ENCODE results near the gene ITIH5. TPM values are rescaled to one million over a fixed set of nuclear protein-coding genes. Genes with fewer than 3 reads are reported as not detected.
A peak's percentile ranks its signal among the peaks of the same experiment; 100 is the strongest.
"Not testable (repeated sequence)": the region's sequence is repeated elsewhere in the genome, so short reads cannot be mapped to it uniquely, and the experiment has no call there.

Gene ITIH5
- total RNA-seq, 1 donor from 2014 or later, result not detected

DNA sequence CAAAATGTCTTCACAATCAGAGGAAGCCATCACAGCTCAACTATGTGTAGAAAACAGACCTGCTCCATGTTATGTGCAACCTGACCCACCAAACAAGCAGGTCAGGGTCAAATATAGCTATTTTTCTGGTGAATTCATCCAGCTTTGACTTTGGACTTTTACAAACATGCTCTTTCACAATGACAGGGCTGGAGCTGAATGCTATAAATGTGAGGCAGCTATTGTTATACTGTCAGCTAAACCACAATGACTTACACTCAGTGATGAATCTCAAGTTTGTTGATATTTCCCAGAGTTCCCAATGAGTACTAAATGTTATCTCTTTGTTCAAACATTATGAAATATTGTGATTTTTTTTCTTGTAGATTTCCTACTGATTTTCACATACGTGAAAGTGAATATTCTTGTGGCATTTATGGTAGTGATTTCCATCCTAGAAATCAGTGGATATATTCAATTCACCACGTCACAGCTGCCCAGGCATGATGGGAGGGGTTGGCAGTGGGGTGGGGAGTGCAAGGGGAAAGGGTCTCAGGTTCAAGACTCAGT, 33.9 kb upstream of the ITIH5 start:
- no peak overlapping the region for H3K4me3 ChIP-seq (ENCODE audit: low read depth, low read length)
- TF ChIP-seq, protein P1, sequence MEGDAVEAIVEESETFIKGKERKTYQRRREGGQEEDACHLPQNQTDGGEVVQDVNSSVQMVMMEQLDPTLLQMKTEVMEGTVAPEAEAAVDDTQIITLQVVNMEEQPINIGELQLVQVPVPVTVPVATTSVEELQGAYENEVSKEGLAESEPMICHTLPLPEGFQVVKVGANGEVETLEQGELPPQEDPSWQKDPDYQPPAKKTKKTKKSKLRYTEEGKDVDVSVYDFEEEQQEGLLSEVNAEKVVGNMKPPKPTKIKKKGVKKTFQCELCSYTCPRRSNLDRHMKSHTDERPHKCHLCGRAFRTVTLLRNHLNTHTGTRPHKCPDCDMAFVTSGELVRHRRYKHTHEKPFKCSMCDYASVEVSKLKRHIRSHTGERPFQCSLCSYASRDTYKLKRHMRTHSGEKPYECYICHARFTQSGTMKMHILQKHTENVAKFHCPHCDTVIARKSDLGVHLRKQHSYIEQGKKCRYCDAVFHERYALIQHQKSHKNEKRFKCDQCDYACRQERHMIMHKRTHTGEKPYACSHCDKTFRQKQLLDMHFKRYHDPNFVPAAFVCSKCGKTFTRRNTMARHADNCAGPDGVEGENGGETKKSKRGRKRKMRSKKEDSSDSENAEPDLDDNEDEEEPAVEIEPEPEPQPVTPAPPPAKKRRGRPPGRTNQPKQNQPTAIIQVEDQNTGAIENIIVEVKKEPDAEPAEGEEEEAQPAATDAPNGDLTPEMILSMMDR (conservative IDR thresholded peaks at IDR 0.05; ENCODE audit: low read depth, low read length), result no peak
- DNase-seq (ENCODE audit: low read depth), result peak; percentile 81

DNA sequence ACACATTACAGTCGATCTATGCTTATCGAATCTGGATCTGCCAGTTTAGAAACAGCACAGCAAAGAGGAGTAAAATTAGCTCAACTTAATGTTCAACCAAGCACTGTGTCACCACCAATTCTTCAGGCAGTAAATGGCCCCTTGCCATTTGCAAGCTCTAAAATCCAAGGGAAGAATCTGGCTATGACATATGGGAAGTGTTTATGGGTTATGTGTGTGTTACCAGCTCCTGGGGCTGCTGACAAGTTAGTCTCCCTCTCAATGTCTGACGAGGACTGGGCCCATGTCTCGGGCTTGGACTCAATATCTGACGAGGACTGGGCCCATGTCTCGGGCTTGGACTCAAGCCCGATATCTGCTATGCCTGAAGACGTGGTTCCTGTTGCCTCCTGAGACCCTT, 30.7 kb upstream of the ITIH5 start:
- no peak overlapping the region for H3K4me3 ChIP-seq (ENCODE audit: low read depth, low read length)
- DNase-seq (ENCODE audit: low read depth), result no peak
- TF ChIP-seq, protein P1 (conservative IDR thresholded peaks at IDR 0.05; ENCODE audit: low read depth, low read length), result no peak

DNA sequence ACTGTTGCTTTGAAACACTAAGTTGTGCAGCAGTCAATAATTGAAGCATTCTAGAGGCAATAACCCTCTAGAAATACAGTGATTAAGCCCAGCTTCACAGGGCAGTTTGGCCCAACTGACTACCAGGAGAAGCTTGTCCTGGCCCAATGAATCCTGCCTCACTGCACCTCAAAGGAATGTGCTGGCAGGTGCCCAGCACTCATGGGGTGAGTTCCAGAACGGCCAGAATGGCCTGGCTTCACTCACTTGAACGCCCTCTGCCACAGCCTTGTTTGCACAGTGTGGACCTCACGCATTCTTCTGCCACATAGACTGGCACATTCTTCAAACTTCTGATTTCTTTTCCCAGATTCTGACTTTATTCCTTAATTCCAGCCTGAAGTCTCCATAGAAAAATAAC, 29.8 kb upstream of the ITIH5 start:
- TF ChIP-seq, protein P1 (conservative IDR thresholded peaks at IDR 0.05; ENCODE audit: low read depth, low read length), result no peak
- no peak overlapping the region for H3K4me3 ChIP-seq (ENCODE audit: low read depth, low read length)
- peak; percentile 98 for DNase-seq (ENCODE audit: low read depth)

DNA sequence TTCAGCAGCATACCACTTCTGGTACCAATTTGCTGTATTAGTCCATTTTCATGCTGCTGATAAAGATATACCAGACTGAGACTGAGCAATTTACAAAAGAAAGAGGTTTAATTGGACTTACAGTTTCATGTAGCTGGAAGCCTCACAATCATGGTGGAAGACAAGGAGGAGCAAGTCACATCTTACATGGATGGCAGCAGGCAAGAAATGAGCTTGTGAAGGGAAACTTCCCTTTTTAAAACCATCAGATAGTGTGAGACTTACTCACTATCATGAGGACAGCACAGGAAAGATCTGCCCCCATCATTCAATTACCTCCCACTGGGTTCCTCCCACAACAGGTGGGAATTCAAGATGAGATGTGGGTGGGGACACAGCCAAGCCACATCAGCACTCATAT, 26.4 kb upstream of the ITIH5 start:
- not testable (repeated sequence) for DNase-seq (ENCODE audit: low read depth); H3K4me3 ChIP-seq (ENCODE audit: low read depth, low read length)

DNA sequence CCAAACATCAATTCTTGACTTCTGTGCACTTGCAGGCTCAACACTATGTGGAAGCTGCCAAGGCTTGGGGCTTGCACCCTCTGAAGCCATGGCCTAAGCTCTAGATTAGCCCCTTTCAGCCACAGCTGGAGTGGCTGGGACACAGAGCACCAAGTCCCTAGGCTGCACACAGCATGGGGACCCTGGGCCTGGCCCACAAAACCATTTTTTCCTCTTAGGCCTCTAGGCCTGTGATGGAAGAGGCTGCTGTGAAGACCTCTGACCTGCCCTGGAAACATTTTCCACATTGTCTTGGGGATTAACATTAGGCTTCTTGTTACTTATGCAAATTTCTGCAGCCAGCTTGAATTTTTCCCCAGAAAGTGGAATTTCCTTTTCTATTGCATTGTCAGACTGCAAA, 25.6 kb upstream of the ITIH5 start:
- not testable (repeated sequence) for H3K4me3 ChIP-seq (ENCODE audit: low read depth, low read length); DNase-seq (ENCODE audit: low read depth)

DNA sequence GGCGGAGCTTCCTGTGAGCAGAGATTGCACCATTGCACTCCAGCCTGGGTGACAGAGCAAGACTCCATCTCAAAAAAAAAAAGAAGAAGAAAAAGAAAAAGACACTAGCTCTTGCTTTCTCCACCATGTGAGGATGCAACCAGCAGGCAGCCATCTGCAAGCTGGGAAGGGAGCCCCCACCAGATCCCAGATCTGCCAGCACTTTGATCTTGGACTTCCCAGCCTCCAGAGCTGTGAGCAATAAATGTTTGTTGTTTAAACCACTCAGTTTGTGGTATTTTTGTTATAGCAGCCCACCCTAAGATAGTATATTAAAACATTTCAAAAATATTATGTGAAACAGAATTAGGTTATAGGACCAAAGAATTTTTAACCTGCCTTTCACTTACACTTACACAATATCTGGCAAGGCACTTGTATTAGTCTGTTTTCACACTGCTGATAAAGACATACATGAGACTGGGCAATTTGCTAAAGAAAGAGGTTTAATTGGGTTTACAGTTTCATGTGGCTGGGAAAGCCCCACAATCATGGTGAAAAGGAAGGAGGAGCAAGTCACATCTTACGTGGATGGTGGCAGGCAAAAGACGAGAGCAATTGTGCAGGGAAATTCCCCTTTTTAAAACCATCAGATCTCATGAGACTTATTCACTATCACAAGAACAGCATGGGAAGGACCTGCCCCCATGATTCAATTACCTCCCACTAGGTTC, 24.3 kb upstream of the ITIH5 start:
- H3K4me3 ChIP-seq (ENCODE audit: low read depth, low read length); DNase-seq (ENCODE audit: low read depth): not testable (repeated sequence)

DNA sequence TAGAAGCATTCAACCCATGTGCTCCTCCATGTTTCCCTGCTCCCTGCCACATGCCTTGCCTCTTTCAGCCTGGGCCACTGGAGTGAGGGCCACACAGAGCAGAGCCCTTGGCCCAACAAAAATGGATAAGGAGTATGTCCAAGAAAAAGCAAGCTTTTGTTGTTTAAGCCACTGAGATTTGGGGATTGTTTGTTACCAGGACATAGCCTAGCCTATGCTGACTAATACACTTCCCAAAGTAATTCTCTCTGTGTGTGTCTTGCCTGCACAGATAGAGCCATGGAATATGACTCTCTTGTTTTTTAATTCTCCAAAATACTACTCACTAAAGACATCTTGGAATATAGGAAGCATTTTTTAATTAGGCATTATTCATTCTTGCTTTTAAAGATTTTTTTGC, 22.8 kb upstream of the ITIH5 start:
- DNase-seq (ENCODE audit: low read depth), result no peak
- TF ChIP-seq, protein P1 (conservative IDR thresholded peaks at IDR 0.05; ENCODE audit: low read depth, low read length), result no peak
- H3K4me3 ChIP-seq (ENCODE audit: low read depth, low read length), result no peak overlapping the region

DNA sequence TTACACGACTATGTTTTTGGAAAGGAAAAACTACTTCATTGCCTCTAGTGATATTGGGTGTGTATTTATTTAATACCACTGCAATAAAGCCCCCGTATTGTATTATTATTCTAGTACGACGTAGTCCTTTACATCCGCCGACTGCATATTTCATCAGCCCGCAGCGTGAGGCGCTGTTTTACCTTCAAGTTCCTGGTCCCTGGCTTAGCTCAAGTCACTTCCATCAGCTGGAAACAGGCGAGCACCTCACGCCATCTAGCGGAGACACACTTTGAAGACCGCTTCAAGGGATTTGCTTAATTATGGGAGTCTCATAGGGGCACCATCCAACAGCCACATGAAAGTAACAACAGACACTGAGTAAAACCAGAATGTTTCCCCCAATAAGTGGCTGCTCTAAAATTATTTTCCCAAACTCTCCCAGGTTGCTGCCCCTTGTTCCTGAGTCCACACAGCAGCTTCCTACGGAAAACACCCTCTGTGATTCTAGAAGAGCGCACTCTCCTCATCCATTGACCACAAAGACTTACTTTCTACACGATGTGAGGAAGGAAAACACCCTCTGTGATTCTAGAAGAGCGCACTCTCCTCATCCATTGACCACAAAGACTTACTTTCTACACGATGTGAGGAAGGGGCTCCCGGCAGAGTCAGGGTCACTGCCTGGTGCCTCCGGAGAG, 20.6 kb upstream of the ITIH5 start:
- no peak overlapping the region for H3K4me3 ChIP-seq (ENCODE audit: low read depth, low read length)
- DNase-seq (ENCODE audit: low read depth), result no peak
- TF ChIP-seq, protein P1 (conservative IDR thresholded peaks at IDR 0.05; ENCODE audit: low read depth, low read length), result peak; percentile 98
